ENCODE measurements around the gene GSTO2.
A peak's percentile ranks its signal among the peaks of the same experiment; 100 is the strongest.

The GSTO2 gene

DNA sequence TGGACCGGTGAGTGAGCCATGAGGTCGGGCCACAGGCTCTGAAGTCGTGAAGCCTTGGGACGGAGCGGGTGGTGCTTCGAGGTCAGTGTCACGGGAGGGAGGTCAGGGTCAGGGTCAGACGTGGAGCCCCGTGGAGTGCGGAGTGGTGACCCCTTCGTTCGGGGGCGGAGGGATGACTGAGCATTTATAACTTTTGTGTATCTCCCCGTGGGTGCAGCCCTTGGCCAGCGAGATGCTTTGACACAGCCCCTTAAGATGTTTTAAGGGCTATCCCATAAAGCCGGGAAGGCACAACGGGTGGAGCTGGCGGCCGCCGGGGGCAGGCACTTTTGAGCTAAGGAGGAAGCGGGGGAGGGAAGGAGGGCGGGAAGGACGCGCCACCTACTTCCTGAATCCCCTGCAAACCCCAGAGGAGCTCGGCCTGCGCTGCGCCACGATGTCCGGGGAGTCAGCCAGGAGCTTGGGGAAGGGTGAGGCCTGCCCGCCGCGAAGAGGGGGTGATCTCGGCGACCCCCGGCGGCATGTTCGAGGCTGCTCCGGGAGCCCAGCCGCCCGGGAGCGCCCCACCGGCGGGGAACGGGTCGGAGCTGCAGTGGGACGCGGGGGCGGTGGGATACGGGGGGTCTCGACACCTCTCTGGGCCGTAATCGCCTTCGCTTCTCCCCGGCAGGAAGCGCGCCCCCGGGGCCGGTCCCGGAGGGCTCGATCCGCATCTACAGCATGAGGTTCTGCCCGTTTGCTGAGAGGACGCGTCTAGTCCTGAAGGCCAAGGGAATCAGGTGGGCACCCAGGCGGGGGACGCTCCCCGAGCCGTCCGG is 14.3 kb upstream of the GSTO2 start, which contains the start of gene GSTO1:
TSS of gene GSTO1 (plus strand) at position 400 of the 818 bp plus-strand sequence. CDS start at position 437, 37 bp downstream.
- DNase-seq, result peak in 1 of 2 experiments; percentile 73

DNA sequence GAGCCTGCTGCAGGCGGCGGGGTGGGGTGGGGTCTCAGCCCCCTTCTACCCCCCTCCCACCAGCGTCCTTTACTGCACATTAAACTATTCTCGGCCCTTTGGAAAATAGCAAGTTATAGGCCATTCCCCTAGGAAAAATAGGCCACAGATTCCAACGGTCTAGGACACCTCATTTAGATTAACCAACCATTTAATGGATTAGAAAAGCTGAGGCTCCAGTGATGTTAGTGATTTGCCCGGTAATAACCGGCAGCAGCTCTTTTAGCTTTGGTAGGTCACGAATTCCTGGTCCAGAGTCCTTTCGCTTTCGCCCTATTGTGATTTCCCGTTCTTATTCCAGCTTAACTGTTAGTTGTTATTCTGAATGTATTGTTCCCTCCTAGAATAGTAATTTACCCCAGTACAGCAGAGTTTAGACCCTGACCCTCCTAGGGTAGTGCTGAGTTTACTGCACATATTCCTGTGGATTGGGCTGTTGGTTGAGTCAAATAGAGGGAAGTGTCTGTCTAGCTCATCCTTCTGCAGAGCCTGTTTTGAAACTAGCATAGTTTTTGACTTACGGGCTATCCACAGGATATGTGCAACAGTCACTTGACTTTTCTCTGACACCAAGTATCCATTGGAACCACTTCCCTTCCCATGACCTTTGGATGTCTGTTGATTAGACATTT is 13.5 kb upstream of the GSTO2 start:
- DNase-seq, result peak in 1 of 2 experiments; percentile 58

DNA sequence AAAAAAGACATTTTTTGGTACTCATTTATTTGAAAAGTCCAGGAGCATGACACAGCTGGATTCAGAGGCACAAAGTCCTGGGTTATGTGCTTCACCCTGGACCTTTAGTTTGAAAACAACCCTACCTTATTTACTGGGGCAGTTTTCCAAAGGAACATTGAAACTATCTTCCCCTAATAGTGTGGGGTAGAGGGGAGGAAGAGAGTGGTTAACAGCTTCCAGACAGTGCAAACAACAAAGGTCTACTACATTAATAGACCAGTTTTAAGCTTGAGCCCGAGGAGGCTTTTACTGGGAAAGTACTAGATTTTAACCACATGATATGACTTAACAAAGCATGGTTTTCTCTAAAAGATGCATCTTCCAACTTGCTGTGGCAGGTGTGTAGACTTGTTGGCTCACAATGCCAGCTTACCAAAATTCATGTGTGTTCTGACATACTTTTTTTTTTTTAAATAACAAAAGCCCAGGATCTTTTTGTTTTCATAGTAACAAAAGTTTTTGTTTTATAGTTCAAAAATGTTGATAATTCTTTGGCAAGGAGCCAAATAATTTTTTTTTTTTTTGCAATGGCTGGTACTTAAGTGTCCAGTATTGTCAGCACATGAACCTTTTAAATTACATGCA is 12.5 kb upstream of the GSTO2 start:
- DNase-seq, result no peak

DNA sequence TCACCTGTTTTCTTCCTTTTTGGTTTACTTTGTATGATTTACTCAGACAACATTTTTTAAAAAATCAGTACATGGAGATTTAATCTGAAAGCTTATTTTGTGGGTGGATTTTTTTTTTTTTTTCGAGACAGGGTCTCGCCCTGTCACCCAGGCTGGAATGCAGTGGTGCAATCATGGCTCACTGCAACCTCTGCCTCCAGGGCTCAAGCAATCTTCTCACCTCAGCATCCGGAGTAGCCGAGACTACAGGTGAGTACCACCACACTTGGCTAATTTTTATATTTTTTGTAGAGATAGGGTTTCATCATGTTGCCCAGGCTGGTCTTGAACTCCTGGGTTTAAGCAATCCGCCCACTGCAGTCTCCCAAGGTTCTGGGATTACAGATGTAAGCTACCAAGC is 11.7 kb upstream of the GSTO2 start:
- DNase-seq, result no peak

DNA sequence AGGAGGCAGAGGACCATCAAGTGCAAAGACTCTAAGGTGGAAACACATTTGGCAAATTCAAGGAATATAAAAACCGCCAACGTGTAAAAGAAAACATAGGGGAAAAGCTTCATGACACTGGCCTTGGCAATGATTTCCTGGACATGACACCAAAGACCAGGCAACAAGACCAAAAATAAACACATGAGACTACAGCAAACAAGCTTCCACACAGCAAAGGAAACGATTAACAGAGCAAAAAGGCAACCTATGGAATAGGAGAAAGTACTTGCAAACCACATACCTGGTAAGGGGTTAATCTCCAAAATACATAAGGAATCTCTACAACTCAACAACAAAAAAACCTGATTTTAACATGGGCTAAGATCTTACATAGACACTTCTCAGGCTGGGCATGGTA is 10.8 kb upstream of the GSTO2 start:
- no peak for DNase-seq

DNA sequence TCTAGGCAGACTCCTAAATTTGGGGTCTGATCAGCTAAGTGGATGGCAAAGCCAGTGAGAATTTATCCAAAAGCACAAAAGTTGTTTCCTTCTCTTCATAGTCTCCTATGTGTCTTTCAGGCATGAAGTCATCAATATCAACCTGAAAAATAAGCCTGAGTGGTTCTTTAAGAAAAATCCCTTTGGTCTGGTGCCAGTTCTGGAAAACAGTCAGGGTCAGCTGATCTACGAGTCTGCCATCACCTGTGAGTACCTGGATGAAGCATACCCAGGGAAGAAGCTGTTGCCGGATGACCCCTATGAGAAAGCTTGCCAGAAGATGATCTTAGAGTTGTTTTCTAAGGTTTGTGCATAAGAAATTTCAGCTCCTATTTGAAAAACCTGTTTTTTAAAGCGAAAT is 9.5 kb upstream of the GSTO2 start:
- DNase-seq, result no peak

DNA sequence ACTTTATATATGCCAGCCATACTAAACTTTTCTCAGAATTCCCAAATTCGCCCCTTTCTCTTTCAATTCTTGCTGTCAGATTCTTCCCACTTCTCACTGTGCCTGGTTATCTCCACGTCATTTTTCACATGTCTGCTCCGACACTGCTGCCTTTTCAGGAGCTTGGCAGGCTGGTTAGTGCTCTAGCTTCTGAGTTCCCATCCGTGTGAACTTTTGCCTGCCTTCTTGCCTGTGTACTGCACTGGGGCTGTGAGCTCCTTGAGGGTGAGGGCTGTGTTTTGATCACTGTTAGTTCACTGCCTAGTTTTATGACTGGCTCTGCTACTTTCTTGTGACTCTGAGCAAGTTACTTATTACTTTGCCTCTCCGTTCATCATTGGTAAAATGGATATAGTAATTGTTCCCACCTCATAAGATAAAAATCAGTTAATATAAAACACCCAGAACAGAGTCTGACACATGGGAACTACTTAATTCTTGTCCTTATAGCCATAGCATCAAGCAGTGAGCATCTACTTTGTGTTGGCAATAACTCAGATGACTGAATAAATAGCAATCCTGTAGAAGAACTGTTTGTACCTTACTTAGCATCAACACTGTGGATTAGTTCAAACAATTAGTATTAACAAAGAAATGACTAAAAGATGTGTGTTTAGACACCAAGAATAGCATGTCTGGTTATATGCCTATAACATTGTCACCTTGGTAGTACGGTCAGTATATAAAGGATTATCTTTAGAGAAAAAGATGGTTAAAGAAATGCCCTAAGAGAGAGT is 8.8 kb upstream of the GSTO2 start:
- no peak for DNase-seq

DNA sequence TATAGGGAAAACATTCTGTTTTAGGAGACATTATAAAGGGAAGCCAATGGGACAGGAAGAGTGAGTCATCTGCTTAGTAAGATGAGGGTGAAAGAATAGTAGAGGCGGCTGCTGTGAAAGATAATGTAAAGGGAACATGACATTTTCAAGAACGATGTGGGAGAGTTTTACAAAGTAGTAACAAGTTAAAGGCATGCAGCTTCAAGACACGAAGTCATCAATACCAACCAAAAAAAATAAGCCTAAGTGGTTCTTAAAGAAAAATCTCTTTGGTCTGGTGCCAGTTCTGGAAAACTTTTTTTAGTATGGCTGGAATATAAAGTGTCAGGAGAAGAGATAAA is 8.2 kb upstream of the GSTO2 start:
- peak in 1 of 2 experiments; percentile 44 for DNase-seq

DNA sequence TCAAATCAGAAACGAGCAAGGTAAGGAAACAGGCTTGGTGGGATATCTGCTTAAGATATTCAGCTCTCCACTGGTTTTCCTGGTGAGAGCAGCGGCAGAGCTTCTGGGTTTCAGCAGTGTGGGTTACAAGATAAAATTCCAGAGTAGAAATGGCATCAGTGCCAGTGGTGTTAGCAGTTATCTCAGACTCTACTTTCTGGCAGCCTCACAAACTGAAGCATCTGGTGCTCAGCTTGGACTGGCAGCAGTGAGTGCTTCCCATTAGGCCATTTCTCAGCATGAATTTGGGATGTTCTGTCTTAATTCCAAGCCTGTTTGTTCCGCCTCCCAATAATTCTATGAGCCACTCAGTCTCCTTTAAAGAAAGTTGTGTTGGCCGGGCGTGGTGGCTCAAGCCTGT is 6.9 kb upstream of the GSTO2 start:
- DNase-seq, result no peak

DNA sequence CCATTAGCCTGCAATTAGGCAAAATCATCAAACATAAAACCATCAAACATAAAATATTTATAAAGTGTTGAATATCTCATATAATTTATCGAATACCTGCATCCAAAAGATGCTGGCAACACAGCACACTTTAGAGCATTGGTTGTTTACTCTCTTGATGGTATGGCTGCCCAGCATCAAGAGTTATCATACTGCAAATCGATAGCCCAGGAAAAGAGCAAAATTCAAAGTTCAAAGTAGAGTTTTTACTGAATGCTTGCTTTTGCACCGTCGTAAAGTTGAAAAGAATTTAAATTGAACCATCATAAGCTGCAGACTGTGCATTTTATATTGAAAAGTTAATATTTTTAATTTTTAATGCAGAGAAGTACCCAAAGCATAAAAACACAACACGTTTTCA is 4.2 kb upstream of the GSTO2 start:
- DNase-seq, result no peak

DNA sequence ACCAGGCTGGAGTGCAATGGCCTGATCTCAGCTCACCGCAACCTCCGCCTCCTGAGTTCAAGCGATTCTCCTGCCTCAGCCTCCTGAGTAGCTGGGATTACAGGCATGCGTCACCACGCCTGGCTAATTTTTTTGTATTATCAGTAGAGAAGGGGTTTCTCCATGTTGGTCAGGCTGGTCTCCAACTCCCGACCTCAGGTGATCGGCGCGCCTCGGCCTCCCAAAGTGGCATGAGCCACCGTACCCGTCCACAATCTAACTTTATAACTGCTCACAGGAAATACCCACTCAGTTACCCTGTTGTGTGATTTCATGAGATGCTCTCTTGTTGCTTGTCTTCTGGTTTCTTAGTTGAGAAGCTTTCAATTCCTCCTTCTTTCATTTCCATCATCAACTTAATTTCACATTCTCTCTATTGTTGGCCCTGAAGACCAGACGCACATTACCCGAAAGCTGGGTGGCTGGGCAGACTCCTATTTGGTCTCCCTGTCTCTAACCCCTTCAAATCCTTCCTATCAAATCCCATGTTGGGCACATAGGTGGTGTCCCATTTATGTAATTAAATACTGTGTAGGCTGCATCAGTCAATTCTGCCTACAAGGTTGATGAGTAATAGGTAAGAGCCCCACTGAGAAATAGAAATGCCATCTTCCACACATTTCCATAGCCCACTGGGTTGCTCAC is 1.1 kb upstream of the GSTO2 start:
- DNase-seq, result no peak

DNA sequence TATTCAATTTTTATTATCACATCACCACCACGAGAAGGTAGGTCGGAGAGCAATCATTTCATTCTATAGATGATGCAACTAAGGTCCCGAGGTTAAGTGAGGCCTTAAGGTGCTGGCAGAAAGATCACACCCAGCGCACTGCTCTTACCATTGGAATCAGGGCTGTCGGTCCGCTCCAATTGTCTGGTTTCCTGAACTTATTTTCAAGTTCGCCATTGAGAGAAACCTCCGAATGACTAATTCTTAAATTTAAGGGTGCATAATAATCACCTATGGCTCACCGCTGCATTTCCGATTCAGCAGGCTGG is 625 bp upstream of the GSTO2 start:
- no peak for DNase-seq

DNA sequence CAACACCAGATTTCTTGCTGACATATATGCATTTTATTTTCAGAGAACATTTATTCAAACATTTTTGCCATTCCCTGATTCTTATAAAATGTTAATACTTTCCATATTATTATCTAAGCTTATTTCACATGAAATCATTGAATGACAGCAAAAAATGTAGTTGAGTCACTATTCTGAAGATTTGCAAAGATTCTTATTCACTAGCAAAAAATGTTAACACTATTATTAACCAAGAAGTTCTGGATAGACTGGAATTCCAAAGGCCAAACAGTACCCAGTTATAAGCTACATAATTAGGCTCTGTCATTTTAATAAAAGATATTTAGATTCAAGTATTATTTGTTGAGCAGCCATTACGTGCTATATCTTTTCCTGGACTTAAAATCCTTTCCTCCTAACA is 4.3 kb downstream of the GSTO2 start:
- DNase-seq, result no peak

DNA sequence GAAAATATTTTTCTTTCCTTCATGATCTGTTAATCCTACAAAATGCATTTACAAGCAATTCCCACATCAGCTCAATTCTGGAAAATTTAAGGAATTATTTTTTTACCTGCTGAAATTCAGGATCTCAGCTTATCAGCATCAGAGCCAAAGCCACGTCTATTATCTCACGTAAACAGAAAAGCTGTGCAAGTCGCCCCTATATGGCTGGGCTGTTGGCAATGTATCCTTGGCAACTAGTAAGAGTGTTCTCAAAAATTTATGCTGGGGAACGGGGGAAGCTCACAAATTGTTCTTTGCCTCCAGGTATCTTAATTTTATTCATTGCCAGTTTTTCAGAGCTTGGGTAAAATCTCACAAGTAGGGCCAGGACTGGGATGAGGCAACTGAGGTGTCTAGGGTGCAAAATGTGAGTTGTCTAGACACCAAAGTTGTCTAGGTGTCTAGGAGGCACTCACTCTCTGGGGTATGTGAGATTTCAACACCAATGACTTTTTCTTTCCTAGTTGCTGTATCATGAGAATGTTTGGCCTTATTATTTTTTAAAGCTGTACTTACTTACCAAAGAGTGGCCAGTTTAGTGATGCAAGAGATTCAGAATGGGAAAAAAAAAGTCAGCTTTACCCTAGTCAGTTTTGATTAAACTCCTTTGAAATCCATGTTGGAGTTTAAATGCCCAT is 5.1 kb downstream of the GSTO2 start:
- no peak for DNase-seq

DNA sequence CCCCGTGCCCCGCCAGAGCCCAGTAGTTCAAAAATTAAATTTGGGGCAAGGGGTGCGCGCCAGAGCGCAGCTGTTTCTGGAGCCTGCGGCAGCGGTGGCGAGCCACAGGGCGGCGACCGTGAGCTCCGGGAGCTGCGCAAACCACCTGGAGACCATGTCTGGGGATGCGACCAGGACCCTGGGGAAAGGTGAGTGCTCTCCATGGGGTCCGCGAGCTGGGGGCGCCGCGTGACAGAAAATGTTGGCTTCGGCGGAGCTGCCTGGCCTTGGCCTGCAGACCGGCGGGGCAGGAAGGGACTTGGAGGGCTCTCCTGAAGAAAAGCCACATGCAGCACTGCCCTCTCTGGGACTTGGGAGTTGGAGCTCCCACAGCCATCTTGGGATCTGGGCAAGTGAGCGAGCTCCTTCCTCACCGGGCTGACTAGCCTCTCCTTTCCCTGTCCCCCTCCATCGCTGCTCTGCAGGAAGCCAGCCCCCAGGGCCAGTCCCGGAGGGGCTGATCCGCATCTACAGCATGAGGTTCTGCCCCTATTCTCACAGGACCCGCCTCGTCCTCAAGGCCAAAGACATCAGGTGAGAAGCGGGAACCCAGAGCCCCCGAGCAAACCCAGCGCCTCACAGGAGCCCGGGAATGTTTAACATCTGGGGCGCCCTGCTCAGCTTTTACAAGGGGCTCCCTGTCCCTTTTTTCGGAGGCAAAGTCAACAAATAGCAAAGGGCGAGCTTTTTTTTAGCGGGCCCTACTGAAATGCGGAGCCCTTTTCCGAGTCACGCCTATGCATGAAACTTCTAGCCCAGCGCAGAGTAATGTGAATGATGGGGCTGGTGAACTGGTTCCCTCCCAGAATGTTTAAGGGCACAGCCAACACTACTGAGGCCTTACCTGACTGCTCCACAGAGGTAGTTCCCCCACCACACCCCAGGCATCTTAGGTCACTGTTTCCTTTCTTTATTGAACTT is 6.1 kb downstream of the GSTO2 start:
- no peak for DNase-seq

DNA sequence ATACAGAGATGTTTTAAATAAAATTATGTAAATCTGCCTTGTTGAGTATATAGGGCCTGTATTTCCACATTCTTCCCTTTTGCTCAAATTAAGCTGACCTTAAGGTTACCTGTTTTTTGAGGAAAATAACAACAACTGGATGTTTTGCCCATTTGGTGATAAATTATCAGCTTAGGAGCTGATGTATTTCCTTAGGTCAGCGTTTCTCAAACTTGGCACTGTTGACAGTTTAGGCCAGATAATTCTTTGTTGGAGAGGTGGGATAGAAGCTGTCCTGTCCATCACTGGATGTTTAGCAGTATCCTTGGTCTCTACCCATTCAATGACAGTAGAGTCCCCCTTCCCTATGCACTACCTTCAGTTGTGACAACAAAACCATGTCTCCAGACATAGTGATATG is 7.2 kb downstream of the GSTO2 start:
- DNase-seq, result no peak

DNA sequence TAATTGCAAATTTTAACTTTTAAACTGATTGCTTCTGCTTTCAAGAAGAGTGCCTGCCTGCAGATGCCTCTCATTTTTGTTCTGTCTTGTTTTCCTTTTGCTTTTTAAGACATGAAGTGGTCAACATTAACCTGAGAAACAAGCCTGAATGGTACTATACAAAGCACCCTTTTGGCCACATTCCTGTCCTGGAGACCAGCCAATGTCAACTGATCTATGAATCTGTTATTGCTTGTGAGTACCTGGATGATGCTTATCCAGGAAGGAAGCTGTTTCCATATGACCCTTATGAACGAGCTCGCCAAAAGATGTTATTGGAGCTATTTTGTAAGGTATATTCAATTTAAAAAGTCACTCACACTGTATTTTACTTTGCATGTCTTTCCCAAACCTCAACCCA is 8.8 kb downstream of the GSTO2 start:
- DNase-seq, result no peak

DNA sequence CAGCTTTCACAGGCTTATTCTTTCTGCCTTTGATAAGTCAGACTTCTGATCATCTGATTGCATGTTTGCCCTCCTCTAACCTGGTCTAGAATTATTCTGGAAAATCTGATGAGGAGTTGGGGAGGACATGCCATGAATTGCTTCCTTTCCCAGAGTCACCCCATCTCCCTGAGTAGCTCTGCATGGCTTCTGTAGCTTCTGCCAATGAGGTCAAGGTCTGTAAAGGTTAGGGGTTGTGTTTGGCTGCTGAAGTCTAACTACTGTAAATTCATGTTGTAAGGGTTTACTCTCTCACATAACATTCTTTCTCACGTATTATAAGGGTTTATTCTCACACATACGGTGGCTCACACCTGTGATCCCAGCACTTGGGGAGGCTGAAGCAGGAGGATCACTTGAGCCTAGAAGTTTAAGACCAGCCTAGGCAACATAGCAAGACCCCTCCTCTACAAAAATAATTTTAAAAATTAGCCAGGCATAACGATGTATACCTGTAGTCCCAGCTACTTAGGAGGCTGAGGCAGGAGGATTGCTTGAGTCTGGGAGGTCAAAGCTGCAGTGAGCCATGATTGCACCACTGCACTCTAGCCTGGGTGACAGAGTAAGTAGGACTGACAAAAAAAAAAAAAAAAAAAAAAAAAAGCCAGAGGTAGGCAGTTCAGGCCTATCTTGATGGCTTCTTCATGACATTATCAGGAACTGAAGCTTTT is 10.7 kb downstream of the GSTO2 start:
- DNase-seq, result no peak

DNA sequence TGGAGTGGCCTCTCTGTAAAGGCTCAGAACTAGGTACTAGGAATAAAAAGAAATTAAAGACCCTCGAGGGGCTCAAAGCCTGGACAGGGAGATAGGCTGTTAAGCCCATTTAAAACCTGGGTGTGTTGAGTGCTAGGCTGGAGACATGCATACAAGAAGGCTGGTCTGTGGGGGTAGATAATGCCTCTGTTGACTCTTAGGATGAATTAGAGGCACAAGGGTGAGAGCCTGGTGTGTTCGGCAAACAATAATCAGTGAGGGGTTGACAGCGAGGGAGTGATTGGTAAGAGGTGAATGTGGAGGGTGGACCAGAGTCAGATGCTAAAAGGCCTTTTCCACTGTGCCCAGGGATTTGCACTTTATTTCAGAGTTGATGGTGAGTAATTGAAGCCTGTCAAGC is 12.7 kb downstream of the GSTO2 start:
- no peak for DNase-seq

DNA sequence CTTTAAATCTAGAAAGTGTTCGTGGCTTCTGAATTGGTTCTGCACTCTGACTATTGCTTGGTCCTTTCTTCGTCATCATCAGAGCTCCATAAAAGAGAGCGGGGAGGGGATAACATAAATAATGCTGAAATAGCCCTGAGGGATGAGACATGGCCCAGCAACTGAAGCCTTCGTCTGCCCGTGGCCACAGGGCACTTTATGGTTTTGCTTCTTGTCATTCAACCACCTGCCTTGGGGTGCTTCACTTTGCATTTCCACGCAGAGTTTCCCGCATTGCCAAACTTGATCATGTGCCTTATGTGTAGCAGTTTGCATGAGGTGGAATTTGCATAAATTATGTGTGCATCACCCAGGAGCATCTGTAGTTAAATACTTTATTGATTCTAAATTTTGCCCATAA is 15.9 kb downstream of the GSTO2 start:
- DNase-seq, result no peak
